NCI-H345 treated with DMSO at 0.1 percent for 48 hours (cell line): ENCODE results near the gene SLC30A1.
"Not testable (repeated sequence)": the region's sequence is repeated elsewhere in the genome, so short reads cannot be mapped to it uniquely, and the experiment has no call there.

ENCODE experiments used
- DNase-seq: peaks from one replicate; lab custom pipeline; 2025; ENCODE audit not compliant: unreplicated experiment; lab: John Stamatoyannopoulos, UW

The SLC30A1 gene

GRCh38 chr1:211578640-211579439, at the start of gene SLC30A1:
TSS of gene SLC30A1 (minus strand) at chr1:211579161. CDS start at chr1:211578612, 549 bp downstream.
- peak; percentile 93 for DNase-seq

- no peak for DNase-seq
These were observed 49.5 kb upstream of the SLC30A1 start for GRCh38 chr1:211628417-211628816.

GRCh38 chr1:211627259-211627658, 48.3 kb upstream of the SLC30A1 start:
- DNase-seq = no peak

- not testable (repeated sequence) for DNase-seq
These were observed 46.9 kb upstream of the SLC30A1 start for GRCh38 chr1:211625866-211626265.

- no peak for DNase-seq
These were observed 46.1 kb upstream of the SLC30A1 start for GRCh38 chr1:211625040-211625439.

- no peak for DNase-seq
These were observed 44.6 kb upstream of the SLC30A1 start for GRCh38 chr1:211623515-211623914.

- no peak for DNase-seq
These were observed 42.7 kb upstream of the SLC30A1 start for GRCh38 chr1:211621447-211622198.

- DNase-seq = no peak
These were observed 41.1 kb upstream of the SLC30A1 start for GRCh38 chr1:211620097-211620496.

GRCh38 chr1:211619033-211619996, 40.4 kb upstream of the SLC30A1 start:
- DNase-seq = no peak

- DNase-seq = no peak
These were observed 38.0 kb upstream of the SLC30A1 start for GRCh38 chr1:211616965-211617297.

- DNase-seq = no peak
These were observed 37.4 kb upstream of the SLC30A1 start for GRCh38 chr1:211616231-211616964.

GRCh38 chr1:211614615-211615014, 35.7 kb upstream of the SLC30A1 start:
- no peak for DNase-seq

GRCh38 chr1:211613951-211614350, 35.0 kb upstream of the SLC30A1 start:
- no peak for DNase-seq

GRCh38 chr1:211613108-211613947, 34.4 kb upstream of the SLC30A1 start:
- DNase-seq = no peak

- DNase-seq = no peak
These were observed 33.8 kb upstream of the SLC30A1 start for GRCh38 chr1:211612786-211613107.

GRCh38 chr1:211611818-211612217, 32.9 kb upstream of the SLC30A1 start:
- no peak for DNase-seq

- DNase-seq = no peak
These were observed 32.0 kb upstream of the SLC30A1 start for GRCh38 chr1:211610779-211611556.

- DNase-seq = no peak
These were observed 30.4 kb upstream of the SLC30A1 start for GRCh38 chr1:211609120-211610024.
